ENCODE results near the gene ORAI2. TPM values are rescaled to one million over a fixed set of nuclear protein-coding genes. Genes with fewer than 3 reads are reported as not detected.
"Not testable (repeated sequence)": the region's sequence is repeated elsewhere in the genome, so short reads cannot be mapped to it uniquely, and the experiment has no call there.

The ORAI2 gene
- total RNA-seq, 2 donors from 2014 or later = 33.4 to 37.6 TPM

DNA sequence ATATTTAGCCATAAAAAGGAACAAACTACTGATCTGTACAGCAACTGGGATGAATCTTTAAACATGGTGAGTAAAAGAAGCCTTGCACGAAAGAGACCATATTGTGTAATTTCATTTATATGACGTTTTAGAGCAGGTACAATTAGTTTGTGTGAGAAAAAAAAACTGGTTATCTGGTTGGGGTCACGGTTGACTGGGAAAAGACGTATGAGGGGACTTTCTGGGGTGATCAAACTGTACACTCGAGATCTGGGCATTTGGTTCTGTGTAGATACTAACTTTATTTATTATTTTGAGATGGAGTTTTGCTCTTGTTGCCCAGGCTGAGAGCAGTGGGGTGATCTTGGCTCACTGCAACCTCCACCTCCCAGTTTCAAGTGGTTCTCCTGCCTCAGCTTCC lies 33.0 kb upstream of the ORAI2 start:
- Histone ChIP-seq H3K27ac (no peak overlapping the region), H3K4me1 (ENCODE audit: control insufficient read depth in 1 of 2, low read depth in 2 of 2) (peaks cover 8% of the 10 kb centered on the region in 2 donors), H3K4me3 (no peak overlapping the region), H3K9me3 (no peaks in the 10 kb centered on the region), H3K27me3 (replicated peaks; ENCODE audit: insufficient read depth) (no peaks in the 10 kb centered on the region), H3K36me3 (peaks cover 28% of the 10 kb centered on the region)
- DNase-seq (ENCODE audit: low spot score) (no peak), ATAC-seq (ENCODE audit: insufficient number of reproducible peaks, low FRiP score, low read depth) (no peak)
- TF ChIP-seq, protein P1, sequence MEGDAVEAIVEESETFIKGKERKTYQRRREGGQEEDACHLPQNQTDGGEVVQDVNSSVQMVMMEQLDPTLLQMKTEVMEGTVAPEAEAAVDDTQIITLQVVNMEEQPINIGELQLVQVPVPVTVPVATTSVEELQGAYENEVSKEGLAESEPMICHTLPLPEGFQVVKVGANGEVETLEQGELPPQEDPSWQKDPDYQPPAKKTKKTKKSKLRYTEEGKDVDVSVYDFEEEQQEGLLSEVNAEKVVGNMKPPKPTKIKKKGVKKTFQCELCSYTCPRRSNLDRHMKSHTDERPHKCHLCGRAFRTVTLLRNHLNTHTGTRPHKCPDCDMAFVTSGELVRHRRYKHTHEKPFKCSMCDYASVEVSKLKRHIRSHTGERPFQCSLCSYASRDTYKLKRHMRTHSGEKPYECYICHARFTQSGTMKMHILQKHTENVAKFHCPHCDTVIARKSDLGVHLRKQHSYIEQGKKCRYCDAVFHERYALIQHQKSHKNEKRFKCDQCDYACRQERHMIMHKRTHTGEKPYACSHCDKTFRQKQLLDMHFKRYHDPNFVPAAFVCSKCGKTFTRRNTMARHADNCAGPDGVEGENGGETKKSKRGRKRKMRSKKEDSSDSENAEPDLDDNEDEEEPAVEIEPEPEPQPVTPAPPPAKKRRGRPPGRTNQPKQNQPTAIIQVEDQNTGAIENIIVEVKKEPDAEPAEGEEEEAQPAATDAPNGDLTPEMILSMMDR (IDR thresholded peaks at IDR 0.05) = no peak

DNA sequence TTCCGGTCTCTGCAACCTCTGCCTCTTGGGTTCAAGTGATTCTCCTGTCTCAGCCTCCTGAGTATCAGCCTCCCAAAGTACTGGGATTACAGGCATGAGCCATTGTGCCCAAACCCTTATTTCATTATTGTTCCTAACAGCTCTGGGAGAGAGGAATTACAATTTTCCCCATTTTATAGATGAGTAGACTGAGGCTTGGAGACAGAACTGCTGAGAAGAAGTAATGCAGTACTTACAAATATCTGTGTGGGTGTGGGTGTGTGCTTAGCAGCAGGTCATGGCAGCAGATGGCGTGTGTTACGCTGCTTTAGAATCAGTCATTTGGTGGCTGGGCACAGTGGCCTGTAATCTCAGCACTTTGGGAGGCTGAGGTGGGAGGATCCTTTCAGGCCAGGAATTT lies 29.8 kb upstream of the ORAI2 start:
- peaks cover 48% of the 10 kb centered on the region for H3K36me3 ChIP-seq
- DNase-seq (ENCODE audit: low spot score) (no peak), ATAC-seq (ENCODE audit: insufficient number of reproducible peaks, low FRiP score, low read depth) (no peak)
- no peak overlapping the region for H3K4me3 ChIP-seq
- TF ChIP-seq, protein P1 (IDR thresholded peaks at IDR 0.05) = no peak
- no peaks in the 10 kb centered on the region for H3K4me1 ChIP-seq (ENCODE audit: control insufficient read depth in 1 of 2, low read depth in 2 of 2)
- H3K27ac ChIP-seq = no peak overlapping the region
- no peaks in the 10 kb centered on the region for H3K27me3 ChIP-seq (replicated peaks; ENCODE audit: insufficient read depth)
- no peaks in the 10 kb centered on the region for H3K9me3 ChIP-seq

DNA sequence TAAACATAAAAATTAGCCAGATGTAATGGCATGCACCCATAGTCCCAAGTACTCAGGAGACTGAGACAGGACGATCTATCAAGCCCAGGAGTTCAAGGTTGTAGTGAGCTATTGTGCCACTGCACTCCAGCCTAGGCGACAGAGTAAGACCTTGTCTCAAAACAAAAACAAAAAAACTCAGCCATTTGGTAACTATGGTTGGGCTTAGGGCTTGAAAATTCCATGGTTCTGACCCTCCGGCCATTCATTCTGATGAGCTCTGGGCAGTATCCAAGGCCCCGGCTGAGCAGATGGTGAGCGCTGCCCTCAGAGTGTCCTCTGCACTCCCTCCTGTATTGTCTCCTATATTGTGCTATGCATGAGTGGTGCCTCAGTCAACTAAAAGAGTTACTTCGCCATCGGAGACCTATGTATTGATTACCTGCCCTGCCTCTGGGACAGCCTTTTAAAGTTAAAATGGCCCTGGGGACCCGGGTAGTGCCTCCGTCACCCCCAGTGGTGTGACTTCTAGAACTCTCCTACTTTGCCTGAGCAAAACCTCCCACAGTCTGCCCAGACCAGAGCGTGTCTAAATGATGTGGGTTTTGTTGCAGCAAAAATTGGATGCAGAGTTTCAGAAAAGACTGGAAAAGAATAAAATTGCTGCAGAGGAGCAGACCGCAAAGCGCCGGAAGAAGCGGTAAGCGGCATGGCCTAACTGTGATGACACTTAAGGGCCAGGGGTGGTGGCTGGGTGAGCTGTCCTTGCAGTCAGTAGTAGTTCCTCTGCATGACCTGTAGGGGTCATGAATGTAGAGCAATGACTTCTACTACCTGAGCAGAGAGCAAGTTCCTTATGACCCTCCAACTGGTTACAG lies 29.1 kb upstream of the ORAI2 start:
- Histone ChIP-seq H3K27me3 (replicated peaks; ENCODE audit: insufficient read depth) (no peaks in the 10 kb centered on the region), H3K36me3 (peaks cover 50% of the 10 kb centered on the region), H3K4me3 (no peak overlapping the region), H3K4me1 (ENCODE audit: control insufficient read depth in 1 of 2, low read depth in 2 of 2) (no peaks in the 10 kb centered on the region), H3K27ac (no peak overlapping the region), H3K9me3 (no peaks in the 10 kb centered on the region)
- ATAC-seq (ENCODE audit: insufficient number of reproducible peaks, low FRiP score, low read depth) (no peak), DNase-seq (ENCODE audit: low spot score) (no peak)
- TF ChIP-seq, protein P1 (IDR thresholded peaks at IDR 0.05) = peak; percentile 52

DNA sequence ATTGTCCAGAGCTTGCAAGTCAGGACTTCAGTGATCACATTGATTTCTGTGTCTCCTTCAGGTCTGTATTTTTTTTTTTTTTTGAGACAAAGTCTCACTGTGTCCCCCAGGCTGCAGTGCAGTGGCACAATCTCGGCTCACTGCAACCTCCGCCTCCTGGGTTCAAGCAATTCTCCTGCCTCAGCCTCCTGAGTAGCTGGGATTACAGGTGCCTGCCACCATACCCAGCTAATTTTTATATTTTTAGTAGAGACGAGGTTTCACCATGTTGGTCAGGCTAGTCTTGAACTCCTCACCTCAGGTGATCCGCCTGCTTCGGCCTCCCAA lies 28.6 kb upstream of the ORAI2 start:
- peaks cover 48% of the 10 kb centered on the region for H3K36me3 ChIP-seq
- ATAC-seq (ENCODE audit: insufficient number of reproducible peaks, low FRiP score, low read depth) = not testable (repeated sequence)

DNA sequence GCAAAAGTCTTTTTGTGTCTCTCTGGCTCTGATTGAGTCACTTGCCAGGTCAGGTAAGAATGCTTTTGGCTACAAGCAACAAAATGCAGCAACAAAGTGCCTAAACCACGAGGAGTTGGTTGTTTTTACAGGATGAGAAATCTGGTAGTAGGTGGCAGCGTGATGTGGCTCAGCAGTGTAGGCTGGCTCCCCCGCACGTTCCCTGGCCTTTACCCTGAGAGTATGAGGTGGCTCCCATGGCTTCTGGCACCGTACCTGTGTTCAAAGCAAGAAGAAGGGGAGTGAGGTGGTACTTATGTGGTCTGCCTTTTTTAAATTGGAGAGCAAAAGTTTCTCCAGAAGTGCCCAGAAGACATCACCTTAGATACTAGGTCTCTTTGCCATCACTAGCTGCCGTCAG lies 25.5 kb upstream of the ORAI2 start:
- DNase-seq (ENCODE audit: low spot score) (no peak), ATAC-seq (ENCODE audit: insufficient number of reproducible peaks, low FRiP score, low read depth) (no peak)
- no peaks in the 10 kb centered on the region for H3K27me3 ChIP-seq (replicated peaks; ENCODE audit: insufficient read depth)
- no peaks in the 10 kb centered on the region for H3K9me3 ChIP-seq
- H3K27ac ChIP-seq = no peak overlapping the region
- H3K36me3 ChIP-seq = peaks cover 44% of the 10 kb centered on the region
- no peak overlapping the region for H3K4me3 ChIP-seq
- TF ChIP-seq, protein P1 (IDR thresholded peaks at IDR 0.05) = no peak
- H3K4me1 ChIP-seq (ENCODE audit: control insufficient read depth in 1 of 2, low read depth in 2 of 2) = no peaks in the 10 kb centered on the region

More for the DNA sequence above, 28.6 kb upstream of the ORAI2 start:
- not testable (repeated sequence) for H3K27me3 ChIP-seq (replicated peaks; ENCODE audit: insufficient read depth); H3K27ac ChIP-seq; DNase-seq (ENCODE audit: low spot score); H3K4me1 ChIP-seq (ENCODE audit: control insufficient read depth in 1 of 2, low read depth in 2 of 2); H3K4me3 ChIP-seq; H3K9me3 ChIP-seq

DNA sequence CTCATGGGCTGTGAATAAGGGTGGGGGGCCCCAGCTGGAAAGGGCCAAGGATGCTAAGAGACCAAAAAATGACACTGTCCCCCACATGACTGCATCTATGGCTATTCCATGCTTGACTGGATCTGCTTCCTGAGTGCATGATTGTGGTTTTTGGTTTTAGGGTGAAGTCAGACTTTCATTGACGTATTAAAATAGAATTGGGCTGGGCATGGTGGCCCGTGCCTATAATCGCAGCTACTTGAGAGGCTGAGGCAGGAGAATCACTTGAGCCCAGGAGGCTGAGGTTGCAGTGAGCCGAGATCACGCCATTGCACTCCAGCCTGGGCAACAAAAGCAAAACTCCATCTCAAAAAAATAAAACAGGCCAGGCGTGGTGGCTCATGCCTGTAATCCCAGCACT lies 24.8 kb upstream of the ORAI2 start:
- peaks cover 43% of the 10 kb centered on the region for H3K36me3 ChIP-seq

More for the DNA sequence above, 24.8 kb upstream of the ORAI2 start:
- ATAC-seq (ENCODE audit: insufficient number of reproducible peaks, low FRiP score, low read depth); H3K27ac ChIP-seq; H3K4me3 ChIP-seq; H3K9me3 ChIP-seq; DNase-seq (ENCODE audit: low spot score); H3K4me1 ChIP-seq (ENCODE audit: control insufficient read depth in 1 of 2, low read depth in 2 of 2); H3K27me3 ChIP-seq (replicated peaks; ENCODE audit: insufficient read depth): not testable (repeated sequence)
